Ovary (tissue), 3 donors: Measurements from ENCODE around the gene SNX24.

Experiments used
- CTCF ChIP-seq, 3 donors: fragments of 450-650 bp in 2 of 3; fragments of 200-600 bp in 1 of 3; IDR thresholded peaks; one replicate each; pipeline versions ENCODE4 v1.5.1 to v1.8.0; 2016 to 2022; ENCODE audit warnings: antibody characterized with exemption in 3 of 3, mild to moderate bottlenecking in 1 of 3
- EP300 ChIP-seq: sonication (generic); formaldehyde crosslinking; IDR thresholded peaks from one replicate; pipeline ENCODE4 v1.6.1; 2017; ENCODE audit warnings: antibody characterized with exemption
- POLR2A ChIP-seq: fragments of 450-650 bp; IDR thresholded peaks from one replicate; pipeline ENCODE4 v1.6.1; 2017; ENCODE audit warnings: antibody characterized with exemption, mild to moderate bottlenecking, moderate library complexity
- donor health status: DM: no; HTN: no; CAD: no.

GRCh38 chr5:122839731-122840130 lies 5.7 kb upstream of the SNX24 start:
- TF ChIP-seq CTCF (IDR thresholded peaks at IDR 0.05) (no peak), POLR2A (no peak), EP300 (no peak)
